ENCODE data around the gene SVEP1. TPM values are rescaled to one million over a fixed set of nuclear protein-coding genes. Genes with fewer than 3 reads are reported as not detected.

The SVEP1 gene
- total RNA-seq, 1 experiment from 2014 or later = 0.45 TPM

- CTCF ChIA-PET = no interaction called here
- DNase-seq (ENCODE audit: low spot score) = no peak
- intact Hi-C loops (cut with micrococcal nuclease; ENCODE audit: unreplicated experiment) = no loop called here
- POLR2A ChIA-PET (ENCODE audit: low non-redundant PET) = no interaction called here
- no peak overlapping the region for H3K4me3 ChIP-seq (ENCODE audit: low read depth, low read length, poor library complexity, severe bottlenecking)
- no peaks in the 10 kb centered on the region for H3K36me3 ChIP-seq (ENCODE audit: insufficient read depth, low read length, poor library complexity, severe bottlenecking)
- H3K9me3 ChIP-seq (ENCODE audit: low read depth, low read length, poor library complexity, severe bottlenecking) = no peaks in the 10 kb centered on the region
- no peak for TF ChIP-seq CTCF (conservative IDR thresholded peaks at IDR 0.05; ENCODE audit: low read depth, low read length)
- TF ChIP-seq EZH2 (IDR thresholded peaks at IDR 0.05; ENCODE audit: borderline replicate concordance, low read depth, low read length, poor library complexity, severe bottlenecking) = no peak
- no peaks in the 10 kb centered on the region for H3K4me1 ChIP-seq (ENCODE audit: insufficient read depth, low read length, poor library complexity, severe bottlenecking)
- no peaks in the 10 kb centered on the region for H3K27me3 ChIP-seq (replicated peaks; ENCODE audit: insufficient read depth, low read depth, low read length, poor library complexity)
- no TSS peak for BruUV-seq (replicated peaks)
- H3K27ac ChIP-seq (ENCODE audit: low read depth, low read length, poor library complexity, severe bottlenecking) = no peak overlapping the region
Measured at GRCh38 chr9:110444911-110445310, 134.6 kb downstream of the SVEP1 start.

- H3K9me3 ChIP-seq (ENCODE audit: low read depth, low read length, poor library complexity, severe bottlenecking) = no peaks in the 10 kb centered on the region
- DNase-seq (ENCODE audit: low spot score) = no peak
- ChIA-PET POLR2A (ENCODE audit: low non-redundant PET) (no interaction called here), CTCF (no interaction called here)
- no peak overlapping the region for H3K4me3 ChIP-seq (ENCODE audit: low read depth, low read length, poor library complexity, severe bottlenecking)
- no peaks in the 10 kb centered on the region for H3K4me1 ChIP-seq (ENCODE audit: insufficient read depth, low read length, poor library complexity, severe bottlenecking)
- TF ChIP-seq CTCF (conservative IDR thresholded peaks at IDR 0.05; ENCODE audit: low read depth, low read length) (no peak), EZH2 (IDR thresholded peaks at IDR 0.05; ENCODE audit: borderline replicate concordance, low read depth, low read length, poor library complexity, severe bottlenecking) (no peak)
- BruUV-seq (replicated peaks) = no TSS peak
- intact Hi-C loops (cut with micrococcal nuclease; ENCODE audit: unreplicated experiment) = no loop called here
- H3K36me3 ChIP-seq (ENCODE audit: insufficient read depth, low read length, poor library complexity, severe bottlenecking) = no peaks in the 10 kb centered on the region
- no peaks in the 10 kb centered on the region for H3K27me3 ChIP-seq (replicated peaks; ENCODE audit: insufficient read depth, low read depth, low read length, poor library complexity)
- H3K27ac ChIP-seq (ENCODE audit: low read depth, low read length, poor library complexity, severe bottlenecking) = no peak overlapping the region
Measured at GRCh38 chr9:110443866-110444220, 135.7 kb downstream of the SVEP1 start.

- ChIA-PET CTCF (no interaction called here), POLR2A (ENCODE audit: low non-redundant PET) (no interaction called here)
- Histone ChIP-seq H3K27me3 (replicated peaks; ENCODE audit: insufficient read depth, low read depth, low read length, poor library complexity) (no peaks in the 10 kb centered on the region), H3K27ac (ENCODE audit: low read depth, low read length, poor library complexity, severe bottlenecking) (no peak overlapping the region), H3K9me3 (ENCODE audit: low read depth, low read length, poor library complexity, severe bottlenecking) (no peaks in the 10 kb centered on the region), H3K4me1 (ENCODE audit: insufficient read depth, low read length, poor library complexity, severe bottlenecking) (no peaks in the 10 kb centered on the region), H3K36me3 (ENCODE audit: insufficient read depth, low read length, poor library complexity, severe bottlenecking) (no peaks in the 10 kb centered on the region), H3K4me3 (ENCODE audit: low read depth, low read length, poor library complexity, severe bottlenecking) (no peak overlapping the region)
- no TSS peak for BruUV-seq (replicated peaks)
- TF ChIP-seq EZH2 (IDR thresholded peaks at IDR 0.05; ENCODE audit: borderline replicate concordance, low read depth, low read length, poor library complexity, severe bottlenecking) = no peak
- TF ChIP-seq CTCF (conservative IDR thresholded peaks at IDR 0.05; ENCODE audit: low read depth, low read length) = no peak
- intact Hi-C loops (cut with micrococcal nuclease; ENCODE audit: unreplicated experiment) = no loop called here
- no peak for DNase-seq (ENCODE audit: low spot score)
Measured at GRCh38 chr9:110443146-110443865, 136.2 kb downstream of the SVEP1 start.

All from A673 (cell line).